SK-N-SH treated with all-trans-retinoic acid at 6 μM for 48 hours (cell line): ENCODE data around the gene FANCC.

Source experiments
- ATAC-seq: fragments of 200-7000 bp; cut with Tn5 transposase; 3 replicates; pipeline ENCODE4 v1.9.1; 2020; ENCODE audit warnings: mild to moderate bottlenecking, moderate library complexity
- ARNTL ChIP-seq: fragments of 450-650 bp; formaldehyde crosslinking; IDR thresholded peaks from 2 replicates; pipeline ENCODE4 v1.5.0; 2020; ENCODE audit warnings: low read depth, mild to moderate bottlenecking, moderate library complexity, borderline replicate concordance
- BACH2 ChIP-seq: fragments of 250-450 bp; sonication (Bioruptor Pico); IDR thresholded peaks from 2 replicates; pipeline ENCODE4 v1.9.0; 2021; ENCODE audit warnings: mild to moderate bottlenecking, borderline replicate concordance
- CREB5 ChIP-seq: fragments of 250-450 bp; sonication (Bioruptor Pico); IDR thresholded peaks from 2 replicates; pipeline ENCODE4 v1.5.1; 2020; ENCODE audit warnings: low read depth, mild to moderate bottlenecking, moderate library complexity
- CSDC2 ChIP-seq: fragments of 250-450 bp; sonication (Bioruptor Pico); IDR thresholded peaks from 2 replicates; pipeline ENCODE4 v1.5.0; 2020; ENCODE audit warnings: mild to moderate bottlenecking, moderate library complexity
- ESRRG ChIP-seq: fragments of 250-450 bp; sonication (Bioruptor Pico); IDR thresholded peaks from 2 replicates; pipeline ENCODE4 v1.6.1; 2021; ENCODE audit warnings: mild to moderate bottlenecking
- GLIS3 ChIP-seq: fragments of 250-450 bp; sonication (Bioruptor Pico); IDR thresholded peaks from 2 replicates; pipeline ENCODE4 v1.5.0; 2020; ENCODE audit warnings: mild to moderate bottlenecking, moderate library complexity
- OSR1 ChIP-seq: fragments of 250-450 bp; sonication (Bioruptor Pico); IDR thresholded peaks from 2 replicates; pipeline ENCODE4 v1.8.0; 2022; ENCODE audit warnings: moderate library complexity, mild to moderate bottlenecking, inconsistent platforms
- POU6F1 ChIP-seq: fragments of 250-450 bp; sonication (Bioruptor Pico); IDR thresholded peaks from 2 replicates; pipeline ENCODE4 v1.8.0; 2021; ENCODE audit warnings: low read depth, mild to moderate bottlenecking, moderate library complexity, borderline replicate concordance
- PPARA ChIP-seq: fragments of 250-450 bp; sonication (Bioruptor Pico); IDR thresholded peaks from 2 replicates; pipeline ENCODE4 v1.5.0; 2020; ENCODE audit warnings: mild to moderate bottlenecking, borderline replicate concordance
- RARB ChIP-seq: fragments of 250-450 bp; sonication (Bioruptor Pico); IDR thresholded peaks from 2 replicates; pipeline ENCODE4 v1.8.0; 2021; ENCODE audit warnings: mild to moderate bottlenecking, moderate library complexity
- SNAI2 ChIP-seq: fragments of 250-450 bp; sonication (Bioruptor Pico); IDR thresholded peaks from 2 replicates; pipeline ENCODE4 v1.5.0; 2020; ENCODE audit warnings: mild to moderate bottlenecking, moderate library complexity
- TCF4 ChIP-seq: fragments of 250-450 bp; sonication (Bioruptor Pico); IDR thresholded peaks from 2 replicates; pipeline ENCODE4 v1.8.0; 2021; ENCODE audit warnings: mild to moderate bottlenecking, moderate library complexity, borderline replicate concordance
- TOX ChIP-seq: fragments of 250-450 bp; sonication (Bioruptor Pico); IDR thresholded peaks from 2 replicates; pipeline ENCODE4 v1.8.0; 2021; ENCODE audit warnings: mild to moderate bottlenecking, moderate library complexity, borderline replicate concordance
- ZC3H10 ChIP-seq: fragments of 250-450 bp; sonication (Bioruptor Pico); IDR thresholded peaks from 2 replicates; pipeline ENCODE4 v1.5.1; 2021; ENCODE audit warnings: mild to moderate bottlenecking, moderate library complexity
- ZFP3 ChIP-seq: fragments of 250-450 bp; sonication (Bioruptor Pico); IDR thresholded peaks from 2 replicates; pipeline ENCODE4 v1.5.0; 2020; ENCODE audit warnings: mild to moderate bottlenecking, moderate library complexity
- ZFP30 ChIP-seq: fragments of 450-650 bp; formaldehyde crosslinking; IDR thresholded peaks from 2 replicates; pipeline ENCODE4 v1.5.0; 2022; ENCODE audit warnings: mild to moderate bottlenecking, moderate library complexity
- ZNF565 ChIP-seq: fragments of 450-650 bp; formaldehyde crosslinking; conservative IDR thresholded peaks from 2 replicates; pipeline ENCODE4 v1.5.0; 2020; ENCODE audit warnings: low read depth, mild to moderate bottlenecking, moderate library complexity
- ZNF70 ChIP-seq: fragments of 450-650 bp; formaldehyde crosslinking; IDR thresholded peaks from 2 replicates; pipeline ENCODE4 v1.5.0; 2020; ENCODE audit warnings: mild to moderate bottlenecking, moderate library complexity
- ZNF8 ChIP-seq: fragments of 450-650 bp; formaldehyde crosslinking; IDR thresholded peaks from 2 replicates; pipeline ENCODE4 v1.5.0; 2020; ENCODE audit warnings: mild to moderate bottlenecking, moderate library complexity
- TF ChIP-seq, protein P1 (sequence below): fragments of 250-450 bp; sonication (Bioruptor Pico); IDR thresholded peaks from 2 replicates; pipeline ENCODE4 v1.5.1; 2021; ENCODE audit warnings: mild to moderate bottlenecking, moderate library complexity
- TF ChIP-seq, protein P2 (sequence below): fragments of 250-450 bp; sonication (Bioruptor Pico); IDR thresholded peaks from 2 replicates; pipeline ENCODE4 v1.5.0; 2020; ENCODE audit warnings: mild to moderate bottlenecking, moderate library complexity
- TF ChIP-seq, protein P3 (sequence below): fragments of 250-450 bp; sonication (Bioruptor Pico); IDR thresholded peaks from 2 replicates; pipeline ENCODE4 v1.8.0; 2020; ENCODE audit warnings: mild to moderate bottlenecking, moderate library complexity, borderline replicate concordance

Gene FANCC

DNA sequence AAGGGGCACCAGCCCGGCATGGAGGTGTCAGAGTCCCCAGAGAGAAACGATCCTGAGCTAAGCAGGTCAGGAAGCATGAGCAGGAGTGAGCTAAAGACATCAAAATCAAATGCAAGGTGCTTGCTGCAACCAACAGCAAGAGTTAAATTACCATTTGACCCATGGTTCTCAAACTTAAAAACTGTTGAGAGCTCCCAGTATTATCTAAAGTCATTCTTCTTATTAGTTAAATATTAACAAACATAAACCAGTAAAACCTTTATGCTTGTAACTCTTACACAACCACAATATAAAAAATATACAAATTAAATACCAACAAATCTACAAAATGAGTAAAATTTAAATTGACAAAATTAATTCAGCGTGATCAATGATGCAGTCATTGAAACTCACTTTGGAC, 51.5 kb downstream of the FANCC start:
- TF ChIP-seq ZNF8 (CRISPR knock-in tag) (no peak), ESRRG (CRISPR knock-in tag) (no peak), BACH2 (CRISPR knock-in tag) (no peak), ZFP3 (CRISPR knock-in tag) (no peak), PPARA (CRISPR knock-in tag) (no peak), CREB5 (CRISPR knock-in tag) (no peak), ZFP30 (CRISPR knock-in tag) (no peak)
- ATAC-seq = no peak

- peak; percentile 75 for ATAC-seq
- TF ChIP-seq TCF4 (no peak), ZNF565 (no peak), ZNF70 (CRISPR knock-in tag) (no peak), SNAI2 (CRISPR knock-in tag) (no peak), ARNTL (CRISPR knock-in tag) (no peak), ZNF8 (CRISPR knock-in tag) (no peak), ZC3H10 (CRISPR knock-in tag) (no peak), OSR1 (CRISPR knock-in tag) (no peak), RARB (CRISPR knock-in tag) (no peak), POU6F1 (CRISPR knock-in tag) (no peak), CSDC2 (CRISPR knock-in tag) (no peak), ZFP3 (CRISPR knock-in tag) (no peak), BACH2 (CRISPR knock-in tag) (no peak), GLIS3 (no peak), PPARA (CRISPR knock-in tag) (no peak)
- TF ChIP-seq, protein P1, sequence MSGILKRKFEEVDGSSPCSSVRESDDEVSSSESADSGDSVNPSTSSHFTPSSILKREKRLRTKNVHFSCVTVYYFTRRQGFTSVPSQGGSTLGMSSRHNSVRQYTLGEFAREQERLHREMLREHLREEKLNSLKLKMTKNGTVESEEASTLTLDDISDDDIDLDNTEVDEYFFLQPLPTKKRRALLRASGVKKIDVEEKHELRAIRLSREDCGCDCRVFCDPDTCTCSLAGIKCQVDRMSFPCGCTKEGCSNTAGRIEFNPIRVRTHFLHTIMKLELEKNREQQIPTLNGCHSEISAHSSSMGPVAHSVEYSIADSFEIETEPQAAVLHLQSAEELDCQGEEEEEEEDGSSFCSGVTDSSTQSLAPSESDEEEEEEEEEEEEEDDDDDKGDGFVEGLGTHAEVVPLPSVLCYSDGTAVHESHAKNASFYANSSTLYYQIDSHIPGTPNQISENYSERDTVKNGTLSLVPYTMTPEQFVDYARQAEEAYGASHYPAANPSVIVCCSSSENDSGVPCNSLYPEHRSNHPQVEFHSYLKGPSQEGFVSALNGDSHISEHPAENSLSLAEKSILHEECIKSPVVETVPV (CRISPR knock-in tag) = no peak
- TF ChIP-seq, protein P2, sequence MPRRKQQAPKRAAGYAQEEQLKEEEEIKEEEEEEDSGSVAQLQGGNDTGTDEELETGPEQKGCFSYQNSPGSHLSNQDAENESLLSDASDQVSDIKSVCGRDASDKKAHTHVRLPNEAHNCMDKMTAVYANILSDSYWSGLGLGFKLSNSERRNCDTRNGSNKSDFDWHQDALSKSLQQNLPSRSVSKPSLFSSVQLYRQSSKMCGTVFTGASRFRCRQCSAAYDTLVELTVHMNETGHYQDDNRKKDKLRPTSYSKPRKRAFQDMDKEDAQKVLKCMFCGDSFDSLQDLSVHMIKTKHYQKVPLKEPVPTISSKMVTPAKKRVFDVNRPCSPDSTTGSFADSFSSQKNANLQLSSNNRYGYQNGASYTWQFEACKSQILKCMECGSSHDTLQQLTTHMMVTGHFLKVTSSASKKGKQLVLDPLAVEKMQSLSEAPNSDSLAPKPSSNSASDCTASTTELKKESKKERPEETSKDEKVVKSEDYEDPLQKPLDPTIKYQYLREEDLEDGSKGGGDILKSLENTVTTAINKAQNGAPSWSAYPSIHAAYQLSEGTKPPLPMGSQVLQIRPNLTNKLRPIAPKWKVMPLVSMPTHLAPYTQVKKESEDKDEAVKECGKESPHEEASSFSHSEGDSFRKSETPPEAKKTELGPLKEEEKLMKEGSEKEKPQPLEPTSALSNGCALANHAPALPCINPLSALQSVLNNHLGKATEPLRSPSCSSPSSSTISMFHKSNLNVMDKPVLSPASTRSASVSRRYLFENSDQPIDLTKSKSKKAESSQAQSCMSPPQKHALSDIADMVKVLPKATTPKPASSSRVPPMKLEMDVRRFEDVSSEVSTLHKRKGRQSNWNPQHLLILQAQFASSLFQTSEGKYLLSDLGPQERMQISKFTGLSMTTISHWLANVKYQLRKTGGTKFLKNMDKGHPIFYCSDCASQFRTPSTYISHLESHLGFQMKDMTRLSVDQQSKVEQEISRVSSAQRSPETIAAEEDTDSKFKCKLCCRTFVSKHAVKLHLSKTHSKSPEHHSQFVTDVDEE (CRISPR knock-in tag) = no peak
- TF ChIP-seq, all 23 proteins: peak for 0
These were observed 52.4 kb downstream of the FANCC start for GRCh38 chr9:95264954-95265615.

DNA sequence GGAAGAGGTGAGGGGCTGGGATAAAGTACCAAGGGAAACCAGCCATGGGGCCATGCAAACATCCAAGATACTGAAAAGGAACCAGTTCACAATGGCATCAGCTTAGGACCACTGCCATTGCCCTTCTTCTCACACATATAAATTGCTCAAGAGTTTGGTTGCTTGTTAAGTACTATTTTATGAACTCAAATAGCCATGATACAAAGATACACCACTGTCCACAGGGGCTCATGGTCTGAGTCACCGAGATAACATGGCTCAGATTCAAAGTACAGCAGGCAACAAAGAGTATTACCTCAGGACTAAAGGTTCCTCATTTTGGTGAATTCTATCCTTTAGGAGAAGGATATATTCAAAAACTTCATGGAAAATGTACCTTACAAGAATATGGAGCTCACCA, 55.6 kb downstream of the FANCC start:
- ATAC-seq = no peak
- TF ChIP-seq POU6F1 (CRISPR knock-in tag) = no peak
- TF ChIP-seq CSDC2 (CRISPR knock-in tag) = no peak
- no peak for TF ChIP-seq BACH2 (CRISPR knock-in tag)
- no peak for TF ChIP-seq SNAI2 (CRISPR knock-in tag)
- TF ChIP-seq ESRRG (CRISPR knock-in tag) = no peak
- TF ChIP-seq ARNTL (CRISPR knock-in tag) = no peak
- TF ChIP-seq TCF4 = no peak
- TF ChIP-seq ZNF565 = no peak
- no peak for TF ChIP-seq RARB (CRISPR knock-in tag)
- no peak for TF ChIP-seq OSR1 (CRISPR knock-in tag)
- TF ChIP-seq ZC3H10 (CRISPR knock-in tag) = no peak
- TF ChIP-seq ZNF8 (CRISPR knock-in tag) = no peak
- no peak for TF ChIP-seq ZFP3 (CRISPR knock-in tag)
- no peak for TF ChIP-seq TOX (CRISPR knock-in tag)
- TF ChIP-seq GLIS3 = no peak
- TF ChIP-seq, protein P2 (CRISPR knock-in tag) = no peak
- TF ChIP-seq, protein P3, sequence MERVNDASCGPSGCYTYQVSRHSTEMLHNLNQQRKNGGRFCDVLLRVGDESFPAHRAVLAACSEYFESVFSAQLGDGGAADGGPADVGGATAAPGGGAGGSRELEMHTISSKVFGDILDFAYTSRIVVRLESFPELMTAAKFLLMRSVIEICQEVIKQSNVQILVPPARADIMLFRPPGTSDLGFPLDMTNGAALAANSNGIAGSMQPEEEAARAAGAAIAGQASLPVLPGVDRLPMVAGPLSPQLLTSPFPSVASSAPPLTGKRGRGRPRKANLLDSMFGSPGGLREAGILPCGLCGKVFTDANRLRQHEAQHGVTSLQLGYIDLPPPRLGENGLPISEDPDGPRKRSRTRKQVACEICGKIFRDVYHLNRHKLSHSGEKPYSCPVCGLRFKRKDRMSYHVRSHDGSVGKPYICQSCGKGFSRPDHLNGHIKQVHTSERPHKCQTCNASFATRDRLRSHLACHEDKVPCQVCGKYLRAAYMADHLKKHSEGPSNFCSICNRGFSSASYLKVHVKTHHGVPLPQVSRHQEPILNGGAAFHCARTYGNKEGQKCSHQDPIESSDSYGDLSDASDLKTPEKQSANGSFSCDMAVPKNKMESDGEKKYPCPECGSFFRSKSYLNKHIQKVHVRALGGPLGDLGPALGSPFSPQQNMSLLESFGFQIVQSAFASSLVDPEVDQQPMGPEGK = no peak
